Neural cell (in vitro differentiated cells): ENCODE results near the gene AMBP.

Source experiments
- EP300 ChIP-seq: fragments of 450-650 bp; conservative IDR thresholded peaks from 2 replicates; pipeline ENCODE4 v1.6.1; 2014; ENCODE audit warnings: antibody characterized with exemption, mild to moderate bottlenecking, moderate library complexity; ENCODE audit not compliant: poor library complexity, severe bottlenecking
- EZH2 ChIP-seq: fragments of 200-600, 300-800 bp; shearing (Covaris generic), sonication (generic); IDR thresholded peaks from 2 replicates; pipeline ENCODE4 v1.6.1; 2014; ENCODE audit warnings: antibody characterized with exemption, low read length, borderline replicate concordance, mild to moderate bottlenecking; ENCODE audit not compliant: insufficient read depth, poor library complexity, severe bottlenecking
- MXI1 ChIP-seq: fragments of 450-650 bp; conservative IDR thresholded peaks from 2 replicates; pipeline ENCODE4 v1.6.1; 2014; ENCODE audit warnings: antibody characterized with exemption, mild to moderate bottlenecking; ENCODE audit not compliant: poor library complexity, severe bottlenecking
- POLR2AphosphoS5 ChIP-seq: IDR thresholded peaks from 2 replicates; pipeline ENCODE4 v1.6.1; 2012
- RAD21 ChIP-seq: fragments of 450-650 bp; conservative IDR thresholded peaks from 2 replicates; pipeline ENCODE4 v1.6.1; 2014; ENCODE audit warnings: antibody characterized with exemption, mild to moderate bottlenecking, moderate library complexity
- REST ChIP-seq: IDR thresholded peaks from 2 replicates; pipeline ENCODE4 v1.6.1; 2012; ENCODE audit warnings: borderline replicate concordance
- TAF1 ChIP-seq: IDR thresholded peaks from 2 replicates; pipeline ENCODE4 v1.6.1; 2012; ENCODE audit warnings: low read depth
- TF ChIP-seq, protein P1 (sequence below): fragments of 450-650 bp; IDR thresholded peaks from 2 replicates; pipeline ENCODE4 v1.5.1; 2014; ENCODE audit warnings: antibody characterized with exemption, mild to moderate bottlenecking, moderate library complexity; ENCODE audit not compliant: poor library complexity, severe bottlenecking

GRCh38 chr9:114056527-114056926 lies 21.6 kb downstream of the AMBP start:
- TF ChIP-seq RAD21 (no peak), POLR2AphosphoS5 (no peak), REST (no peak), EZH2 (no peak), EP300 (no peak), TAF1 (no peak), MXI1 (no peak)
- TF ChIP-seq, protein P1, sequence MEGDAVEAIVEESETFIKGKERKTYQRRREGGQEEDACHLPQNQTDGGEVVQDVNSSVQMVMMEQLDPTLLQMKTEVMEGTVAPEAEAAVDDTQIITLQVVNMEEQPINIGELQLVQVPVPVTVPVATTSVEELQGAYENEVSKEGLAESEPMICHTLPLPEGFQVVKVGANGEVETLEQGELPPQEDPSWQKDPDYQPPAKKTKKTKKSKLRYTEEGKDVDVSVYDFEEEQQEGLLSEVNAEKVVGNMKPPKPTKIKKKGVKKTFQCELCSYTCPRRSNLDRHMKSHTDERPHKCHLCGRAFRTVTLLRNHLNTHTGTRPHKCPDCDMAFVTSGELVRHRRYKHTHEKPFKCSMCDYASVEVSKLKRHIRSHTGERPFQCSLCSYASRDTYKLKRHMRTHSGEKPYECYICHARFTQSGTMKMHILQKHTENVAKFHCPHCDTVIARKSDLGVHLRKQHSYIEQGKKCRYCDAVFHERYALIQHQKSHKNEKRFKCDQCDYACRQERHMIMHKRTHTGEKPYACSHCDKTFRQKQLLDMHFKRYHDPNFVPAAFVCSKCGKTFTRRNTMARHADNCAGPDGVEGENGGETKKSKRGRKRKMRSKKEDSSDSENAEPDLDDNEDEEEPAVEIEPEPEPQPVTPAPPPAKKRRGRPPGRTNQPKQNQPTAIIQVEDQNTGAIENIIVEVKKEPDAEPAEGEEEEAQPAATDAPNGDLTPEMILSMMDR: no peak
